T-helper 1 cell (primary cell): ENCODE data around the gene FTCD.
A peak's percentile ranks its signal among the peaks of the same experiment; 100 is the strongest.
"Not testable (repeated sequence)": the region's sequence is repeated elsewhere in the genome, so short reads cannot be mapped to it uniquely, and the experiment has no call there.

Source experiments
- DNase-seq, 5 donors: peaks; one replicate each; pipeline ENCODE4 v3.0.0-alpha.2; 2012 to 2020

The FTCD gene

GRCh38 chr21:46109313-46110221, 45.8 kb downstream of the FTCD start:
- DNase-seq = peak in 1 of 5 donors; percentile 8

DNA sequence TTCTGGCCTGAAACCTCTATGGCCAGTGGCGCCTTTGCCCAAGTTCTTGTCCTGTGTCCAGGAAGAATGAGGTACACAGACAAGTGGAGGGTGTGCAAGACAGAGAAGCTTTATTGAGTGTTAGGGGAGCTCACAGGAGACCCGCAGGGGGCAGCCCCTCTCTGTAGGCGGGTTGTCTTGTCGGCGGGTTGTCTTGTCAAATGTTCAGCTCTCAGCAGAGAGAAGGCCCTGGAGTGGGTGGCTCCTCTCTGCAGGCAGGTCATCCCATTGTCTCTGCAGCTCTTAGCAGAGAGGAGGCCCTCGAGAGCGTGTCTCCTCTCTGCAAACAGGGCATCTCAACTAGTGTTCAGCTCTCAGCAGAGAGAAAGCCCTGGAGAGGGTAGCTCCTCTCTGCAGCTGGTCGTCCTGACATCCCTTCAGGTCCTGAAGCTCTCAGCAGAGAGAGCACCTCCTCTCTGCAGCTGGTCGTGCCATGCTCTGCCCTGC, 46.5 kb downstream of the FTCD start:
- no peak for DNase-seq

DNA sequence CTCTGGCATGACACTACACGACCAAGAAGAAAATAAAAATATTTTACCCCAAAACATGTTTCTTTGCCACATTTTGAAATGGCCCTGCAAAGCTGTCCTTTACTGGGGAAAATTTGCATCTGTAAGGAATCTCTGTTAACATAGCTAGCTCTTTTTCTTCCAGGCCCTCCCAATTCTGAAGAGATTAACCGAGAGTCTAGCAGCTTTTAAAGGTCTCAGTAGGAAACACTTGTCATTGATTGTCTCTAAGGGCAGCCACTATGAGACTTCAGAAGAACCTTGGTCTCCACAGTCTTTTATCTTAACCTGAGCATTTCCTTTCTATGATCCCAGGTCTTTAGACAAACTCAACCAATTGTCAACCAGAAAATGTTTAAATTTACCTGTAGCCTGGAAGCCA, 48.0 kb downstream of the FTCD start:
- DNase-seq = not testable (repeated sequence)

DNA sequence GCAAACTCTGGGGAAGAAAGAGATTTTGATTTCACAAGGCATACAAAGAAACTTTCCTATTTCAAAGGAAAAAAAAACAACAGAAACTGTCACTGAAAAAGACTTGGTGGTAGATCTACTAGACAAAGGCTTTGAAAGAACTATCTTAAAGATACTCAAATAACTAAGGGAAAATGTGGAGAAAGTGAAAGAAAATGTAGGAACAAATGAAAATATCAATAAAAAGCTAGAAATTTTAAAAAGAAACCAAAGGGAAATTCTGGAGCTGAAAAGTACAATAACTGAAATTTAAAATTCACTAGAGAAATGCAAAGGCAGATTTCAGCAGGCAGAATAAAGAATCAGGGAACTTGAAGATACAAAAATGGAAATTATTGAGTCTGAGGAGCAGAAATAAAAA, 51.3 kb downstream of the FTCD start:
- no peak for DNase-seq

GRCh38 chr21:46100906-46101305, 54.5 kb downstream of the FTCD start:
- no peak for DNase-seq

DNA sequence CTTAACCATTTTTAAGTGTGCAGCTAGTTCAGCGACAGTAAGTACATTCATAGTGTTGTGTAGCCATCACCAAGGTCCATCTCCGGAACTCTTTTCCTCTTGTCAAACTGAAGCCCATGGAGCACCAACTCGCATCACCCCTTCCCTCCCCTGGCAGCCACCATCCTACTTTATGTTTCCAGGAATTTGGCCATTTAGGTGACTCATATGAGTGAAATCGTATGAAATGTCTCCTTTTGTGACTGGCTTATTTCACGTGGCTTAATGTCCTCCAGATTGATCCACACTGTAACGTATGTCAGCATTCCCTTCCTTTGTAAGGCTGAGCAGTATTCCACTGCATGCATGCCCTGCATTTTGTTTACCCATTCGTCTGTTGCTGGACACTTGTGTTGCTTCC, 55.0 kb downstream of the FTCD start:
- DNase-seq = no peak

DNA sequence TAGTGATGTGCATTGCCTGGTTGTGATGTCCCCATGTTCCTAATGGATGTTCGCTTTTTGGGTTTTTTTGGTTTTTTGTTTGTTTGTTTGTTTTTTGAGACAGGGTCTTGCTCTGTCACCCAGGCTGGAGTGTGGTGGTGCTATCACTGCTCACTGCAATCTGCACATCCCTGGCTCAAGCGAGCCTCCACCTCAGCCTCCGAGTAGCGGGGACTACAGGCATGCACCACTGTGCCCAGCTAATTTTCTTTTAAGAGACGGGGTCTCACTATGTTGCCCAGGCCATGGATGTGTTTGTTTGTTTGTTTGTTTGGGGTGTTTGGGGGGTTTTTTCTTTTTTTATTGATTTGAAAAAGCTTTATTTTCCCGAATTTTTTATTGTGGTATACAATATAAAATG, 55.4 kb downstream of the FTCD start:
- no peak for DNase-seq

- DNase-seq = peak in 1 of 5 donors; percentile 6
Observed at GRCh38 chr21:46099476-46099875, 55.9 kb downstream of the FTCD start.

GRCh38 chr21:46098303-46099141, 56.9 kb downstream of the FTCD start:
- peak in 1 of 5 donors; percentile 12 for DNase-seq

DNA sequence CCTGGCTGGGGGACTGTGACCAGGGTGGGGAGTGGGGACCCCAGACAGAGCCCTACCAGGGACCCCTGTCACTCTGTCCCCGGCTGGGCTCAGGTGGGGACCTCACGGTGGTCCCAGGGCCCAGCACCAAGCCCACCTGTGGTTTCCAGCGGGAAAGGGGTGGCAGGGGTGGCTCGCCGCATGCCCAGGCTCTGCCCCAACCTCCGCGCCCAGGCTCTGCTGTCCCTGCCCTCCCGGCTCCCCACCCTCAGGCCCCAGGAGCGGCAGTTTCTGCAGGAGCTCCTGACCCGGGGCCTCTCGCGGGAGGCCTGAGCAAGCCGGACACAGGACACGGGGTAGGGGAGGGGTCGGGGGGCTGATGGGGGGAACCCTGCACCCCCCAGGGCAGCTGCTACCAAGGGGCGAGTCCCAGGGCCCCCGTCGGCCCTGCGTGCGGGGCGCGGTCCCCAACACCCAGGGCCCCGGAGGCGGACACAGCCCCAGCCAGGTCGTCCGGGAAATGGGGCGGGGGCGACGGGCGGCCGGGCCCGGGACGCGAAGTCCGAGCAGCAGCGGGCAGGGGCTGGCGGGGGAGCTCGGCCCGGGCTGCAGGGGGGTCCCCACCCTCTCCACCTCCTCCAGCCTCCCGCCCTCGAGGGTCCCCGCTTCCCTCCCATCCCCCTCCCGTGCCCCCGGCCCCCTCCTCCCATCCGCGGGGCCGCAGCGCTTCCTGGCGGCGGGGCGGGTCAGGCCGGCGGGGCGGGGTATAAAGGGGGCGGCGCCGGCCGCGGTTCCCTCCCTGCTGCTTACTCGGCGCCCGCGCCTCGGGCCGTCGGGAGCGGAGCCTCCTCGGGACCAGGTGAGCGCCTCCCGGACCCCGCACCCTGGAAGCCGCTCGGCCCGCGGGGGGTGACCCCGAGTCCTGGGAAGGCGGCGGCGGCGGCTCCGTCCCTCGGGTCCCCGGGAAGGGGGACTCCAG, 57.8 kb downstream of the FTCD start, which contains the start of gene COL6A2:
Gene COL6A2 (plus strand): TSS at position 777 of the 958 bp plus-strand sequence.
- DNase-seq = peak in 4 of 5 donors; percentile 24 to 36 (median 27)

DNA sequence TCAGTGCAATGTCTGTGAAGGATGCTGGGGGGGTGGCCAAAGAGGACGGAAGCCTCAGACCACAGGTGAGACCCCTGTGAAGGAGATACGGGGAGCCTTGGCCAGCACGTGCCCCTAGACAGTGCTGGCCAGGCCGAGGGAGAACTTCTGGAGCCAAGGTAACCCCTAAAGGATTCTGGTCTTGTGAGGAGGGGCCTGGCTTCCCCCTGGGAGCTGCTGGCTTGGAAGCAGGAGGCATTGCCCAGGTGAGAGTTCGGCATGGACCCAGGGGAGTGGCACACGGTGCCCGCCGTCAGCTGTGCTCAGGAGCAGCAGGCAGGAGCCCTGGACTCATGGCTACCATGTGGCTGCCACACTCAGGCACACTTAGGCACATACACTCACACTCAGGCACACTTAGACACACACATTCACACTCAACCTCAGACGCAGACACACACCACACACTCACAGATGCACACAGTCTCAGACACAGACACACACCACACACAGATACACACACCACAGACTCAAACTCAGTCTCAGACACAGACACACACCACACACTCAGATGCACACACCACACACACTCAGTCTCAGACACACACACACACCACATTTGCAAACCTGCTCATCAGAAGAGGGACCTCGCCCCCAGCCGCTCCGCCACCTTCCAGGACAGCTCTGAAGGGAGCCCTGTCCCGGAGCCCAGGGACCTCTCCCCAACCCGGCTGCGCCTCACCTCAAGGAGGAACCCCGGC, 58.6 kb downstream of the FTCD start:
- no peak for DNase-seq

DNA sequence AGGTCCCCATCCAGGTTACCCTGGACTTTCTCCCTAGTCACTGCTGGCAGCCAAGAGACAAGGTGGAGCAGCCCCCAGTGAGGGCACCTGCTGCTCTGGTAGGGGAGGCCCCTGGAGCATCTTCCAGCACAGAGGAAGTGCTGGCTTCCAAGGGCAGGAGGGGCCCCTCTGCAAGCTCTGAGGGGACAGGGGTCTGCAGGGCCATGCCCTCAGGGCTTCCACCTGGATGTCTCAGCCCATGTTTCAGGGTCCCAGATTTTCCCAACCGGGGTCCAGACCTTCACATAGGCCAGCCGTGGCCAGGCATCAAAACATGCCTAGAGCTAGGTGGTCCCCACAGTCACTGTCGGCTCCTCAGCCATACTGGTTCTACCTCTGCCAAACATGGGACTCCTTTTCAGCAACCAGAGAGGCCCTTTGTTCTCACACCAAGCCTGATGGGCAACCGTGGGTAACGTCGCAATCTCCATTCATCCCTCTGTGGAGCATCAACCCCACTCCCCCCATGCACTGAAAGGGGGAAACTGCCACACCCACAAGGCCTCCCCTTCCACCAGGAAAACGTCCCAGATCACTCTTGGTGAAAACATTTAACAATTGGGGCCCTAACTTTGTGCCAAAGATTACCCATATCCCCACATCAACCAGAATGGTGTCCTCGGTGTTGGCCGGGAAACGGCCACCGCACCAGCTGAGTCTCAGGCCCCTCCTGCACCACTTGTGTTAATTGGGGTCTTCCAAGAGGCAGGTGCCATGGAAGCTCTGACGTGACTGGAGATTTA, 59.4 kb downstream of the FTCD start:
- DNase-seq = no peak

DNA sequence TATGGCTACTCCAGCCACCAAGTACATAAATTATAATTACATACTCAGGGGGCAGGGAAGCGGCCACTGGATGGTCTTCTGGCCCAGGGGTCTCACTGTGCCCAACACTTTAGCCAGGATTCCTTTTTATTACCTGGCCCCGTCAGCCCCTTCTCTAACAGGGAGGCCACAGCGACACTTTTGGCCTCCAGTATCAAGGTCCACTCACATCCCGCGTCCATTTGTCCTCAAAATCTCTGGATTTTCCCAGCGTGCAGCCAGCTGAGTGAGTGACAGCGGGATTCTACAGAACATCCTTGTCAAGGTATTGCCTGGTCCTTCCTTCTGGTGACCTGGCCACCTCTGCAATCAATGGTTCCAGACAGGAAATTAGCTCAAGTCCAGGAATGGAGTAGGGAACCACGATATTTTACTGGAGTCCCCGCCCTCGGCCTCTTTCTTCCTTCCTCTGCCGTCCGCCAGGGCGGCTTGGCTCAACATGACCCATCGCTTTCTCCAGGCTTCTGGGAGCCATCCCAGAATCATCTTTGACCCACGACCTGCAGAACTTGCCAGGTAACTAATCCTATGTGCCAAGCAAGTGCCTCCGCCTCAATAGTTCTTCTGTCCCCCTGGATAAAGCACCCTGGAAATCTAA, 60.2 kb downstream of the FTCD start:
- DNase-seq = no peak

DNA sequence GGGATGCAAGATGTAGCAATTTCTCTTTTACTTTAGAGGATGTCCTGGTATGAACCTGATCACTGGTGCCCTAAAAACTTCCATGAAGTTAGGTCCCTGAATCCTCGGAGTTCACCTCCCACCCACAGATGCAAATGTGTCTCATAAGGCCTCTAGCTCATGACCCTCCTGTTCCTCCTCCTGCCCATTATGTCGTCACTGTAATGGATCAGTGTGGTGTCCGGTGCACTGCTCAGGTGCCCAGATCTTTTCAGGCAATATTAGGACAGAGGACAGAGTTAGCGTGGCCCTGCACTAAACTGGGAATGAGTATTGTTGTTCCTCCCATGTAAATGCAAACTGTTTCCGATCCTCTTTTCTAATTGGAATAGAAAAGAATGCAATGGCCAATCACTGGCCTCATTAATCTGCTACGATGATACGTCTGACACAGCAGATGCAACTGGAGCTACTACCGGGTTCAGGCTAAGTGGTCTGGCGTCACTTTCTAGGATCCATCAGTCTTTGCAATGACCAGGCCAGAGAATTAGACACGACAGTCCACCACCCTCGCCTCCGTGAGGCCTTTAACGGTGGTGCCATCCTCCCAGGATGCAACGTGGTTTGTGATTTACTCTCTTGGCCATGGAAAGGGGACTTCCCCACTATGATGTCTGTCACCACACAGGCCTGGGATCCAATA, 60.8 kb downstream of the FTCD start:
- no peak for DNase-seq

- peak in 1 of 5 donors; percentile 14 for DNase-seq
Observed at GRCh38 chr21:46093668-46094400, 61.5 kb downstream of the FTCD start.

DNA sequence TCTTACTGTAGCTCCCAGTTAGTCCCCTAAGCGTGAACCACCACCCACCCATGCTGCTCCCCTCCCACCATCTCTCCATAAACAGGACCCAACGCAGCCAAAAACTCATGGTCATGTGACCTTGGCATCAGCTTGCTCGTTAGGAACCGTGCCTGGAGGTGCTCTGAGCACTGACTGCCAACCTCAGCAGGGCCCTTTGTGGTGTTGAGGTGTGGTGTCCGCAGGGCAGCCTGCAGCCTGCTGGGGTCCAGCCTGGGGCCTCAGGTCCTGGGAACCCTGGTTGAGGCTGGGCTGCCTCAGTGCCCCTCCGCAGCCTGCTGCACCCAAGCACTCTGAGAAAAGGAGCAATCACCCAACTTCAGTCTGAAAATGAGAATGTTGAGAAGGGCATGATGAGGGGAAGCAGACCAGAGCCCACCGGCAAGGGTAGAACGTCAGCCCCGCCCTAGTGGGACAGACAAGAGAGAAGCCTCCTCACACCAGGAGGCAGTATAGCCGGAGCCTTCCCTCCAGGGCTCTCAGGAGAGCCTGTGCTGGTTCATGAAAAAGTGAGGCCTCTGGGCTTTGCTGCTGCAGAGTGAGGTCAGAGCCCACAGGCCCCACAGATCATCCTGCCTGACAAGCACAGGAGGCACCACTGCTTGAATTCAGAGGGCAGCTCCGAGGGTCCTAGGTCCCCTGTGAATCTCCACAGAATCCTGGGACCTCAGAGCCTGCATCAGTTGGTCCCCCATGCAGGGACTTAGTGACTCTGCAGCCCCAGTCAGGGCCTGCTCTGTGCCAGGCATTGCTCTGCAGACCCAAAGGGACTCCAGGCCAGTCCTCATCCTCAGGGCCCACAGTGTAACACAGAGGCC, 62.3 kb downstream of the FTCD start:
- no peak for DNase-seq

GRCh38 chr21:46092026-46092764, 63.2 kb downstream of the FTCD start:
- DNase-seq = no peak
